ENCODE results near the gene SCLY. TPM values are rescaled to one million over a fixed set of nuclear protein-coding genes. Genes with fewer than 3 reads are reported as not detected.
"Not testable (repeated sequence)": the region's sequence is repeated elsewhere in the genome, so short reads cannot be mapped to it uniquely, and the experiment has no call there.

Gene SCLY
- polyA plus RNA-seq, 3 donors: 23.0 to 33.3 (median 25.5) TPM

GRCh38 chr2:238107525-238108422 is 47.0 kb downstream of the SCLY start:
- DNase-seq: no peak

- DNase-seq: no peak
These were observed 47.8 kb downstream of the SCLY start for GRCh38 chr2:238108423-238109183.

DNA sequence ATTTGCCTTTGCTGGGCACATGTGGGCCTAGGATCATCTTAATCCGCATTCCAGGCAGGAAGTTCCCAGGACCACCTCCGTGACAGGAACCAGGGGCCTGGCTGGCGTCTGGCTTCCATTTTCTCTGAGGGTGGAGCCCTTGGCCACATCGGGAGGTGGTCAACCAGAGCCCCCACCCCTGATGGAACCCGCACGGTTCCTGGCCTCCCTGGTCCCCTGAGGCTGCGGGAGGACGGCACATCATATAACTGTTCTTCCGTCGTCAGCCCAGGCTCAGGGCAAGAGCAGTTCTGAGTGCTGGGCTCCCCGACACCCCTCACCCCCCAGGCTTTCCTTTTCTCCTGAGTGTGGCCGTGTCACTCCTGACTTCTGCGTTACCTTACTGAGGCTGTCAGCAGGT is 52.8 kb downstream of the SCLY start:
- DNase-seq: no peak

- DNase-seq: no peak
These were observed 53.6 kb downstream of the SCLY start for GRCh38 chr2:238114331-238114841.

GRCh38 chr2:238114851-238115660 is 54.3 kb downstream of the SCLY start:
- DNase-seq: no peak

GRCh38 chr2:238115709-238116108 is 54.9 kb downstream of the SCLY start:
- DNase-seq: not testable (repeated sequence)

DNA sequence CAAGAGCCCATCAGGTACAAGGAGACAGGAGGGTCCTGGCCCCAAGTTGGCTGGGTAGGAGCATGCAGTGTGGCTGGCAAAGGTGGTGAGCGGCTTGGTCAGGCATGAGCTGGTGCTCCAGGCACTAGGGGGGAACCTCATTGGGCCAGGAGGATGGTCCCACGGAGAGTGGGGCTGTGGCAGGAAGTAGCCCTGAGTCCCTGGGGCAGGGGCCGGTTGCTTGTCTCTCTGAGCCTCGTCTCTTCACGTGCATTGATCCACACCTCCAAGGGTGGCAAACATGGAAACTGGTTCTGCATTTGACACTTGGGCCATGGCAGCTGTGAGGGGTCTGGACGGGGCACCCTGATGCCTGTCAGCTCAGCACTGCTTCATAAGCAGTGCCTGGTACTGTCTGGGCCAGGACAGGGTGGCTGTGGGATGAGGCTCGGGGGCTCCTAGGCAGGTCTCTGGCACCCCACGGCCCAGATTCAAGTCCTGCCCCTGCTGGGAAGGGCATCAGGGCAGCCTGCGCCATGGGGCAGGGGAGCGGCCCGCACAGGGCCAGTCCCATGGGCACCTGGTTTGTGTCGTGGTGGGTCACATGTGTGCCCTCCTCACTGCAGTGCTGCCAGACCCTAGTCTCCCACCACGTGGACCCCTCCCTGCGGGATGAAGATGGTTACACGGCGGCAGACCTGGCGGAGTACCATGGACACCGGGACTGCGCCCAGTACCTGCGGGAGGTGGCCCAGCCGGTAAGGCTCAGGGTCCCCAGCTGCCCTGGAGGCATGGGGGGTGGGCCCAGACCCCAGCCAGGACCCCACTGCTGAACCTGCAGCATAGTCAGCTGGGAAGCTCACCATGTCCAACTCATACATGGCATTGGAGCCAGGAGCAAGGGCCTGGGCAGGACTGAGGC is 55.7 kb downstream of the SCLY start:
- no peak for DNase-seq

DNA sequence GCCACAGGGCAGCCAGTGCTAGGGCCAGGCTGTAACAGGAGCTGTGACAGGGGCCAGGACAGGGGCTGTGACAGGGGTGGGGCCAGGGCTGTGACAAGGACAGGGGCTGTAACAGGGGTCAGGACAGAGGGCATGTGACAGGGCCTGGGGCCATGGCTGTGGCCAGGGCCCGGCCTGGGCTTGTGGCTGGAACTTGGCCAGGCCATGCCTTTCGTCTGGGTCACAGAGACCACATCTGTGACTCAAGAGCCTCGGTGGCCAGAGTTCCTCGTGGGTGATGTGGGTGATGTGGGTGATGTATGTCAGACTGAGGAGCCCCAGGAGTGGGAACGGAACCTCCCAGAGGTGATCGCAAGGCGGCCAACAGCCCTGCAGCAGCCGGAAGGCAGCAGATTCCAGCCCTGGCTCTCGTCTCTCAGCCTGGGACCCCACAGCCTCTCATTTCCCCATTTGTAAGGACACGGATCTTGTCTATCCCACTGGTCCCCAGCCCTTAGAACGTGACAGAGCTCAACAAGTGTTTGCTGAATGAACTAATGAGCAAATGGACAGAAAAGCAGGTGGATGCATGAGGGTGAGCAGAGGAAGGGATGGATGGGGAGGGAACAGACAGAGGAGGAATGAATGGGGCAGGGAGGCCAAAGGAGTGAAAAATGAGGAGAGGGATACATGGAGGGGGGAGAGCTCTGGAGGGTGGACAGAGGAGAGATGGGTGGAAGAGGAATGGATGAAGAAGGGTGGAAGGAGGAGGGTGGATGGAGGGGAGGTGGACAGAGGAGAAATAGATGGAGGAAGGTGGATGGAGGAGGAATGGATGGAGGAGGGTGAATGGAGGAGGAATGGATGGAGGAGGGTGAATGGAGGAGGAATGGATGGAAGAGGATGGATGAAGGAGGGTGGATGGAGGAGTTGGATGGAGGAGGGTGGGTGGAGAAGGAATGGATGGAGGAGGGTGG is 56.7 kb downstream of the SCLY start:
- no peak for DNase-seq

DNA sequence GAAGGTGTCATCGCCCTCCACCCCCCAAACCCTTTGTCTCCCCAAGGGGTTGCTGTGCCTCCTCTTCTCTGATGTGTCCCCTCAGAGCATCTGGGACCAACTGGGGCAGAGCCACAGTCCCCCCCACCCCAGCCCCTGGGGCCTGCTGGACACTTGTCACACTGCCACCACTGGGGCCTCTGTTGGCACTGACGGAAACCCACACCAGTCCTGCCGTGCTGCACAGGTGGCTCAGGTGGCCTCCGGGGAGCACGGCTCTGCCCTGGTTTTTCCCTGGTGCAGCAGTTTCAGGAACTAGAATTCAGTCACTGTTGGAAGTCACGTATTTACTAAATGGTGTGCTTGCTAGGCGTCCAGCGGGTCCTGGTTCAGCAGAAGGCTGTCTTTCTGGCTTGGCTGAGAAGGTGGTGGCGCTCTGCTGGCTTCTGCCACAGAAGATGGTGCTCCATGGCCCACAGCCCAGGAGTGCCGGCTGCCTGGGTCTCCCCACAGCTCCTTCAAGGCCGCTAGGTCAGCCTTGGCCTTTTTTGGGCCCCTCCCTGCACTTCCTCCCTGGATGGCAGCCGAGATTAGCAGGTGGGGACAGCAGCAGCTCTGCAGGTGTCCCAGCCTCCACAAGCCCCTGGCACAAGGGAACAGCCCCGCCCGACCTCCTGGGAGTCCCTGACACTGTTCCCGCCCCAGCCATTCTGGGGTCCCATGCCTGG is 59.1 kb downstream of the SCLY start:
- no peak for DNase-seq

- peak; percentile 79 for DNase-seq
These were observed 59.9 kb downstream of the SCLY start for GRCh38 chr2:238120463-238121298.

DNA sequence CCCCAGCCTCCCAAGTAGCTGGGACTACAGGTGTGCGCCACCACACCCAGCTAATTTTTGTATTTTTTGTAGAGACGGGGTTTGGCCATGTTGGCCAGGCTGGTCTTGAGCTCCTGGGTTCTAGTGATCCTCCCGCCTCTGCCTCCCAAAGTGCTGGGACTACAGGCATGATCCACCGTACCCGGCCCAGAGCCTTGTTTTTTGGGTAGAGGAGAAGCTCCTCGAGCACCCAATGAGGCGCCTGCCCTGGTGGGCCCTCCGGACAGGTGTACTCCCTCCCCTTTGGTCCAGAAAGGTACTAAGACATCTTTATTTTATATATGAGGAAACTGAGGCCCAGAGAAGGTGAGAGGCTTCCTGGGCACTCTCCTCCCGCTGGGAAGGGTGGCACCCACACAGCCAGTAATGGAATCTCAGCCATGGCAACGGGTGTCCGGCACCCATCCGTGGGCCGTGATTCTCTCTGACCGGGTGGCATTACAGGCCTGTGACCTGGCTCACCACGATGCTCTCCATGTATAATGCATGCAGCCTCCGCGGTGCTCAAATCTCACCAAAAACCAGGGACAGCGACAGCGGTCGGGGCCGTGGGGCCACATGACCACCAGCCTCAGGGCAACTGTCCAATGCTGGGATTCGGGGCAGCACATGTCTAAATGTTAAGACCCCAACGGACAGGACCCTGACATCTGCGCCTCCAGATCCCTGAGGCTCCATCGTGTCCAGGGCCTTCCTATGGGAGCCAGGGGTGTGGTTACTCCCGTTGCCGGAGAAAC is 60.9 kb downstream of the SCLY start:
- DNase-seq: no peak

GRCh38 chr2:238122287-238123217 is 61.8 kb downstream of the SCLY start:
- DNase-seq: no peak

GRCh38 chr2:238123218-238123971 is 62.6 kb downstream of the SCLY start:
- DNase-seq: no peak

- DNase-seq: no peak
These were observed 63.2 kb downstream of the SCLY start for GRCh38 chr2:238123991-238124470.

- no peak for DNase-seq
These were observed 63.8 kb downstream of the SCLY start for GRCh38 chr2:238124488-238125126.
